GM03348 (cell line): ENCODE results near the gene IL17A.
"Not testable (repeated sequence)": the region's sequence is repeated elsewhere in the genome, so short reads cannot be mapped to it uniquely, and the experiment has no call there.

Experiments used
- DNase-seq: peaks from one replicate; pipeline ENCODE4 v3.0.0; 2012; ENCODE audit warnings: low spot score

The IL17A gene

DNA sequence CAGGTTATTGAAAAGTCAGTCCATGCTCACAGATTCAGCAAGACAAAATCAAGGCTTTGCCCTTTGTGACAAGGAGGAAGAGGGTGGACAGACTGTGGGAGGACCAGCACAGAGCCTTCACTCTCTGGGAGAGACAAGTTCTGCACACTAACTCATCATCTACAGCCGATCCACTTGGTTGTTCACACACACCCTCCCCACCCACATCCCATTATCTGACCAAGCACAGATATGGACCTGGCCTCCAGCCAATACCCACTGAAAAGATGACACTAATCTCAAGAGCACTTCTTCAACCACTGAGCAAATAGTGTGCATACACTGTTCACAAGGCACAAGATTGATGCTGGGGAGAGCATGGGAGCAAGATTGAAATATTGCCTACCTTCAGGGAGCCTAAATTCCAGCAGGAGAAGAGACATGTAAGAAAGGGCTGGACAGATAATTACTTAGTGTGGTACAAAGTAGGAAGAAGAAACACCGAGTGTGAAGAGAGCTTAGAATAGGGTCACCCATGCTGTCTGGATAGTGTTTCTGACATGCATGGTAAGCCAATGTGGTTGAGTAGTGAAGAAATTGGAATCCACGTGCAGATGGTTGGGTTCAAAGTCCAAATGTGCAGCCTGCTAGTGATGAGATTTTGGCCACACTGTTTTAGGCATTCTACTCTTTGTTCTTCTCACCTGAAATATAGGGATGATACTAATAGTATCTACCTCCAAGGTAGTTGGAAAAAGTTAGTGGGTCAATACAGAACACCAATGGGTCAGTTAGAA is 21.7 kb upstream of the IL17A start:
- DNase-seq, result no peak

- no peak for DNase-seq
These were observed 18.9 kb upstream of the IL17A start for GRCh38 chr6:52167267-52167666.

DNA sequence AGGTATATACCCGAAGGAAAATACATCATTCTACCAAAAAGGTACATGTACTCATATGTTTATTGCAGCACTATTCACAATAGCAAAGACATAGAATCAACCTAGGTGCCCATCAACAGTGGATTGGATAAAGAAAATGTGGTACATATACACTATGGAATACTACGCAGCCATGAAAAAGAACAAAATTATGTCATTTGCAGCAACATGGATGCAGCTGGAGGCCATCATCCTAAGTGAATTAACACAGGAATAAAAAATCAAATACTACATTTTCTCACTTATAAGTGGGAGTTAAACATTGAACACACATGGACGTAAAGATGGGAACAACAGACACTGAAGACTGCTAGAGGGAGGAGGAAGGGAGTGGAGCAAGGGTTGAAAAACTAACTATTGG is 17.8 kb upstream of the IL17A start:
- not testable (repeated sequence) for DNase-seq

GRCh38 chr6:52174118-52174517 is 12.1 kb upstream of the IL17A start:
- no peak for DNase-seq

GRCh38 chr6:52176550-52176949 is 9.6 kb upstream of the IL17A start:
- no peak for DNase-seq

- no peak for DNase-seq
These were observed 8.2 kb upstream of the IL17A start for GRCh38 chr6:52177961-52178360.

DNA sequence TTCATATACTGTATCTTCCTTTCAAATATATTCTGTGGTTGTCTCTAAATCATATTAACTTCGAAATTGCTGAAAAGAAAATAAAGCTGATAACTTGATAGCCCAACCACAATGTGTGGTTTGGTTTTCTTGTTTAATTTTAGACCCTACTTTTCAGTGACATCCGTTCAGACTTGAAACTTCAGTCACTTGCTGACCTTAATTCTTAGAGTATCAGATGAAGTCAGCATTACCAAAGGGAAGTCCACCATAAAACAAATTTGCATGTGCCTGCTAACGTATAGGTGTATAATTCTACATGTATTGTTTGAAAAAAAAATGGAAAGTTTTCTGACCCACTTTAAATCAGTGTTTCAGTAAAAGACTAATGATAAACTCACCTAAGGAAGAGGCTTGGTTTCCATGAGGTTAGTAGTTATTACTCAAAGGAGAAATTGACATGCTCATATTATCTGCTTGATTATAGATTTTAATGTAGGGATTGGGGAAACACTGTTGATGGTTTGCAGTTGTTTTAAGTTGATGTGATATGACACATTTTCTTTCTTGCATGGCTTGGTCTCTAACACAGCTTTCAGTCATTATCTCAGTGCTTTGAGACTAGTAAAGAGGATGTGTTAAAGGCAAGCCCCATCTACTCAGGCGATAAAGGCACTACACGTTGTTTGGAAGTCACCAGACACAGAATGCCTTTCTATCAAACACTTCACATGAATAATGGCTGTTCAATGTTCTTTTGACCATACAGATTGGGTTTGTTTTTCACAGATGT is 5.2 kb upstream of the IL17A start:
- DNase-seq, result no peak

GRCh38 chr6:52183131-52183713 is 3.0 kb upstream of the IL17A start:
- DNase-seq, result no peak

GRCh38 chr6:52186480-52186879 is 305 bp downstream of the IL17A start:
- DNase-seq, result no peak

- DNase-seq, result no peak
These were observed 923 bp downstream of the IL17A start for GRCh38 chr6:52187098-52187497.

DNA sequence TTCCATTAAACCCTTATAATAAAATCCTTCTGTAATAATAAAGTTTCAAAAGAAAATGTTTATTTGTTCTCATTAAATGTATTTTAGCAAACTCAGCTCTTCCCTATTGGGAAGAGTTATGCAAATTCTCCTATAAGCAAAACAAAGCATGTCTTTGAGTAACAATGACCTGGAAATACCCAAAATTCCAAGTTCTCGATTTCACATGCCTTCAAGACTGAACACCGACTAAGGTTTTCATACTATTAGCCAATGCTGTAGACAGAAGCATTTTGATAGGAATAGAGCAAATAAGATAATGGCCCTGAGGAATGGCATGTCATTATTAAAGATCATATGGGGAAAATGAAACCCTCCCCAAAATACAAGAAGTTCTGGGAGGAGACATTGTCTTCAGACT is 3.8 kb downstream of the IL17A start:
- no peak for DNase-seq

DNA sequence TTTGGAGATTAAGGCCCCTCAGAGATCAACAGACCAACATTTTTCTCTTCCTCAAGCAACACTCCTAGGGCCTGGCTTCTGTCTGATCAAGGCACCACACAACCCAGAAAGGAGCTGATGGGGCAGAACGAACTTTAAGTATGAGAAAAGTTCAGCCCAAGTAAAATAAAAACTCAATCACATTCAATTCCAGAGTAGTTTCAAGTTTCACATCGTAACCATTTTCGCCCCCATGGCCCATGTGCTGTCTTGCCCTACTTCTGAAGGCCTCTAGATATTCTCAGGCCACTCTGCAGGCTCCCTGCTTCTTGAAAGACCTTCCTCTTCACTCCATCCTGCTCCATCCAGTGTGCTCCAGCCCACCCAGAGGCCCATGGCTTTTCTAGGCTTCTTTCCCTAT is 4.2 kb downstream of the IL17A start:
- no peak for DNase-seq

DNA sequence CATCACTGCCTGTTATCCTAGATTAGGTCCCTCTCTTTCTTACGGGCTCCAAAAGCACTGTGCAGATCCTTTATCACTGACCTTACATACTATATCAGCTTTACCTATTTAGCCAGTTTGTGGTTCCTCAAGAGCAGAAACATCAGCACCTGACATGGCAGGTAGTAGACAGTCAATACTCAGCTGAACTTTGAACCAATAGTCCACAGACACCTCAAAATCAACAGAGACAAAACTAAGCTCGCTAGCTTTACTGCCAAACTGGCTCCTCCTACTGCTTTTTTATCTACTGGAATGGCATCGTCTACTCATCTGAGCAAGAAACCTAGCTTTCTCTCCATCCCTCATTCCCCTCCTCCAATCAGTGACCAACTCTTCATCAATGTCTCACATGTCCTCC is 5.6 kb downstream of the IL17A start:
- no peak for DNase-seq

- no peak for DNase-seq
These were observed 9.7 kb downstream of the IL17A start for GRCh38 chr6:52195886-52196285.

DNA sequence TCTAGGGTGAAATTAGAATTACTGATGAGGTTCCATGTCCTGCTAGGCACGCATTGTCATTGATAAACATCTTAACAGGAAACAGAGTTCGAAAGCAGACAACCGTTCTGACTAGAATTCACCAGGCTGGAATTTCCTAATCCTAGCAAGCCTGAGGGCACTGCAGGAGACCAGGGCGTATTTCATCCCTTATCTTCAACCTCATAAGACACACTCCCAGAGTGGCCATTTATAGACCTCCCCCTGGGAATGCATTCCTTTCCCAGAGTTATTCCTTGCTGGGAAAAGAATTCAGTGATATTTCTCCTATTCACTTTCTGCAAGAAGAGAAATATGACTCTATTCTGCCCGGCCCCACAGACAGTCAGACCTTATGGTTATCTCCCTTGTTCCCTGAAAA is 13.9 kb downstream of the IL17A start:
- DNase-seq, result not testable (repeated sequence)

GRCh38 chr6:52201046-52201445 is 14.9 kb downstream of the IL17A start:
- DNase-seq, result no peak

GRCh38 chr6:52201493-52201892 is 15.3 kb downstream of the IL17A start:
- DNase-seq, result no peak

DNA sequence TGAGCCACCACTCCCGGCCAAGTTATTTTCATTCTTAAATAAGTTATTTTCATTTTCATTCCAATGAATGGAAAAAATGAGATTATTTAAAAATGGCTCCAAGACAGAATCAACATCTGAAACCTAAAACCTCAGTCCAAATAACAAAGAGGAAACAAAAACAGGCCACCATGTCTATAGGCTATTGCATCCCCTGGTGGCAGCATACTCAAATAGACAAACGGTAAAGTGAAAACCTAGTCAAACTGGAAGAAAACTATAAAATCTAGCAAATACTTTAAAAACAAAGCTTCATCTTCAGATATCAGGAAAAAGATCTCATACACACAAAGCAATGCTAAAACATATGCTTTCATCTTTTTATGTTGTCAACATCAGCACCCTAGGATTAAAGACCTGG is 20.9 kb downstream of the IL17A start:
- DNase-seq, result no peak

DNA sequence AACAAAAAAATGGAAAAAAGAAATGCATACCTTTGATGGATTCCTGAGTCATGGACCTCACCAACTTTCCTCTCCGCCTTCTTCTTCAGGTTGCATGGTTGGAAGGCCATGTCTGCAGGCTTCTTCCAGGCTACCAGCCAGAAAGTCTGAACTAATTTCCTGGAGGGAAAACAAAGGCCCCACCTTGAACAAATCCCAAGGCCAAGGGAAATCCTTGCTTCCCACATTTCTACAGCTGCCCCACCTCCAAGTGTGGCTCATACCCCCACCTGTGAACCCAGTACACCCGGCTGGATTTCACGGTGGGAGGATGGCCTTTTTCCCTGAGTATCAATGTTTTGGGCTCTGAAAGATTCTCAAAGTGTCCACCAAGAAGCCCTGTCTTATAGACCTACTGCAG is 22.4 kb downstream of the IL17A start:
- DNase-seq, result no peak

DNA sequence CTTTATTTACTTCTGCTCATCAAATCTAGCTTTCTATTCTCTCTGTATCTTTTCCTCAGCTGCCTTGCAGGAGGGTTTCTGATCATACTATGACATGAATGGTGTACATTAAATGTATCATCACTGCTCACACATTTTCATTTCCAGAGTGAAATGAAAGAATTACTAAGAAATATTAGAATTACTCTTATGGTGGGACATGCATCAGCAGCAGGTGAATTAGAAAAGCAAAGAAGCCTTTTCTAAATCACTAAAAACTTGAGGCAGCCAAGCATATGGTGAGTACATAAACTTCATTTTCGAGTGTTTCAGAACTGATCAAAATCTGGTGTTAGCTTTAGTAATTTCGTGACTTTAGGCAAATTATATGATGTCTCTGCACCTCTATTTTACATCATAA is 23.6 kb downstream of the IL17A start:
- DNase-seq, result no peak

DNA sequence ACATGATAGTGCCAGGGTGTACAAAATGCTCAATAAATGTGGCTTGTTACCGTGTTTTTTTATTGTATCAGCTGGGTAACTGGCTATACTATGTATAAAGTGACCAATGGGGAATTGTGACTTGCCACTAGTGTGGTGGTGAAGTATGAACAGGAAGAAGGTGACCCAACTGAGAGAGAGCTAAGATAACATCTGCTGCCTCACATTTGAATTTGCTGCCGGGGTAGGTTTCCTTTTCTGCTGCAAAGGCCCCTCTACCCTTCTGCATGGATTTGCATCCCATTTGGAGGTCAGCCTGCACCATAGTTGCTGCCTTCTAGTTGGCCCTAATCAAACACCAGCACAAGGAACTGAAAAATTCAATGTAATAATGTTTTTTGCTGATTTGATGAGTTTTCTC is 24.1 kb downstream of the IL17A start:
- DNase-seq, result no peak

GRCh38 chr6:52213127-52213526 is 27.0 kb downstream of the IL17A start:
- DNase-seq, result no peak

GRCh38 chr6:52215787-52216186 is 29.6 kb downstream of the IL17A start:
- no peak for DNase-seq
